Thoracic aorta (tissue), 2 donors: ENCODE data around the gene PSMA5. TPM values are rescaled to one million over a fixed set of nuclear protein-coding genes. Genes with fewer than 3 reads are reported as not detected.
A peak's percentile ranks its signal among the peaks of the same experiment; 100 is the strongest.

Source experiments
- ATAC-seq: fragments of 150-250 bp; one replicate; pipeline ENCODE4 v1.8.0; 2017; ENCODE audit warnings: low read depth; ENCODE audit not compliant: insufficient number of reproducible peaks, low FRiP score
- DNase-seq: peaks from one replicate; pipeline ENCODE4 v3.0.0-alpha.2; 2020; ENCODE audit warnings: low spot score
- H3K27ac ChIP-seq, 2 donors: fragments of 200-600 bp; sonication (generic); 1 replicate in 1 of 2; 2 replicates in 1 of 2; pipeline ENCODE4 v1.5.1; 2016; ENCODE audit warnings: mild to moderate bottlenecking in 2 of 2, moderate library complexity in 2 of 2
- H3K27me3 ChIP-seq: fragments of 200-600 bp; sonication (generic); replicated peaks from 2 replicates; pipeline ENCODE4 v1.6.0; 2016; ENCODE audit warnings: mild to moderate bottlenecking; ENCODE audit not compliant: insufficient read depth
- H3K36me3 ChIP-seq: fragments of 200-600 bp; sonication (generic); one replicate; pipeline ENCODE4 v1.5.1; 2016
- H3K4me1 ChIP-seq, 2 donors: fragments of 200-600 bp; sonication (generic); 1 replicate in 1 of 2; 2 replicates in 1 of 2; pipeline versions ENCODE4 v1.5.1 to v1.6.0; 2016; ENCODE audit warnings: low read depth in 2 of 2, mild to moderate bottlenecking in 1 of 2; ENCODE audit not compliant: control insufficient read depth in 1 of 2
- H3K4me3 ChIP-seq: fragments of 200-600 bp; sonication (generic); 2 replicates; pipeline ENCODE4 v1.5.1; 2016; ENCODE audit warnings: mild to moderate bottlenecking
- H3K9me3 ChIP-seq: fragments of 200-600 bp; sonication (generic); 2 replicates; pipeline ENCODE4 v1.5.1; 2016
- CTCF ChIP-seq: fragments of 200-600 bp; sonication (generic); IDR thresholded peaks from one replicate; pipeline ENCODE4 v1.5.1; 2019; ENCODE audit warnings: antibody characterized with exemption
- total RNA-seq, 2 donors: library from RNA; depleted of rRNA; stranded (reverse); fragments of >200 nt; gene quantifications; one replicate each; pipeline versions ENCODE4 v1.1.0 to v1.2.3, GENCODE V29; 2016

Gene PSMA5
- total RNA-seq, 2 donors from 2014 or later = 17.3 to 20.1 TPM

- Histone ChIP-seq H3K27me3 (no peaks in the 10 kb centered on the region), H3K4me3 (no peak overlapping the region), H3K36me3 (peaks cover 58% of the 10 kb centered on the region), H3K27ac (peak overlapping the region in 1 of 2 donors; percentile 20), H3K4me1 (peaks cover 0 to 6% of the 10 kb centered on the region in 2 donors), H3K9me3 (no peaks in the 10 kb centered on the region)
- DNase-seq = no peak
- no peak for ATAC-seq
- TF ChIP-seq CTCF = no peak
Measured at GRCh38 chr1:109350182-109350581, 76.1 kb downstream of the PSMA5 start.

Other genes with a start within 250 kb of the PSMA5 start
- gene SARS1, start 212.5 kb downstream of the PSMA5 start, total RNA-seq = 100 to 1,000 TPM; 122 to 137 TPM
- 10 to 100 TPM in 1 of 2 donors, 1 to 10 TPM in 1; 4.0 to 10.0 TPM for gene CELSR2, start 176.9 kb downstream of the PSMA5 start, total RNA-seq
- gene PSRC1, start 143.3 kb downstream of the PSMA5 start, total RNA-seq = 1 to 10 TPM; 2.4 to 2.5 TPM
- 1 to 10 TPM in 1 of 2 donors, not detected in 1; 1.1 TPM for gene MYBPHL, start 119.4 kb downstream of the PSMA5 start, total RNA-seq
- 100 to 1,000 TPM; 225 to 231 TPM for gene SORT1, start 28.5 kb downstream of the PSMA5 start, total RNA-seq
- gene SYPL2, start 40.1 kb upstream of the PSMA5 start, total RNA-seq = 1 to 10 TPM; 4.2 to 6.1 TPM
- 1 to 10 TPM; 3.1 to 7.7 TPM for gene ATXN7L2, start 57.5 kb upstream of the PSMA5 start, total RNA-seq
- gene CYB561D1, start 67.6 kb upstream of the PSMA5 start, total RNA-seq = 10 to 100 TPM in 1 of 2 donors, 1 to 10 TPM in 1; 9.5 to 16.5 TPM
- 10 to 100 TPM in 1 of 2 donors, 1 to 10 TPM in 1; 7.8 to 16.0 TPM for gene AMIGO1, start 83.3 kb upstream of the PSMA5 start, total RNA-seq
- gene GPR61, start 113.4 kb upstream of the PSMA5 start, total RNA-seq = not detected
- gene GNAI3, start 122.2 kb upstream of the PSMA5 start, total RNA-seq = 1 to 10 TPM; 5.4 to 9.3 TPM
- gene GNAT2, start 193.2 kb upstream of the PSMA5 start, total RNA-seq = not detected
- gene AMPD2, start 193.4 kb upstream of the PSMA5 start, total RNA-seq = 100 to 1,000 TPM; 169 to 202 TPM
- gene GSTM4, start 229.7 kb upstream of the PSMA5 start, total RNA-seq = 10 to 100 TPM; 15.7 to 28.4 TPM
- gene GSTM2, start 241.6 kb upstream of the PSMA5 start, total RNA-seq = 10 to 100 TPM; 49.0 to 72.4 TPM